A673 (cell line): ENCODE measurements around the gene CNIH3. TPM values are rescaled to one million over a fixed set of nuclear protein-coding genes. Genes with fewer than 3 reads are reported as not detected.

ENCODE experiments used
- BruUV-seq: library from RNA; stranded (reverse); fragments of 400-500 nt; replicated peaks from 2 replicates; lab custom pipeline; 2021; lab: Mats Ljungman, UMichigan
- CTCF ChIA-PET: fragments of 300-600 bp; sonication (Branson Sonifier 250); formaldehyde crosslinking; loops from one replicate; lab custom pipeline; 2022; ENCODE audit warnings: antibody characterized with exemption; lab: Charles Lee
- POLR2A ChIA-PET: fragments of 300-600 bp; sonication (Branson Sonifier 250); formaldehyde crosslinking; loops from one replicate; lab custom pipeline; 2022; ENCODE audit warnings: antibody characterized with exemption; ENCODE audit not compliant: low non-redundant PET; lab: Charles Lee
- DNase-seq: peaks from one replicate; pipeline ENCODE4 v3.0.0-alpha.2; 2015; ENCODE audit warnings: low spot score
- H3K27ac ChIP-seq: fragments of 200-600 bp; sonication (generic); 2 replicates; pipeline ENCODE4 v1.5.1; 2016; ENCODE audit warnings: mixed run types, low read depth, mild to moderate bottlenecking, mixed read lengths, antibody characterized with exemption, low read length; ENCODE audit not compliant: poor library complexity, severe bottlenecking
- H3K27me3 ChIP-seq: fragments of 200-600 bp; sonication (generic); replicated peaks from 2 replicates; pipeline ENCODE4 v1.6.1; 2017; ENCODE audit warnings: mixed run types, low read depth, mild to moderate bottlenecking, mixed read lengths, antibody characterized with exemption, low read length; ENCODE audit not compliant: insufficient read depth, poor library complexity
- H3K36me3 ChIP-seq: fragments of 200-600 bp; sonication (generic); 2 replicates; pipeline ENCODE4 v1.6.1; 2016; ENCODE audit warnings: mixed run types, mild to moderate bottlenecking, mixed read lengths, antibody characterized with exemption, low read length; ENCODE audit not compliant: insufficient read depth, poor library complexity, severe bottlenecking
- H3K4me1 ChIP-seq: fragments of 200-600 bp; sonication (generic); 2 replicates; pipeline ENCODE4 v1.6.1; 2017; ENCODE audit warnings: mixed run types, mild to moderate bottlenecking, mixed read lengths, antibody characterized with exemption, low read length; ENCODE audit not compliant: insufficient read depth, poor library complexity, severe bottlenecking
- H3K4me3 ChIP-seq: fragments of 200-600 bp; sonication (generic); 2 replicates; pipeline ENCODE4 v1.5.1; 2016; ENCODE audit warnings: low read depth, mixed run types, mild to moderate bottlenecking, mixed read lengths, low read length; ENCODE audit not compliant: poor library complexity, severe bottlenecking
- H3K9me3 ChIP-seq: fragments of 200-600 bp; sonication (generic); 2 replicates; pipeline ENCODE4 v1.6.1; 2016; ENCODE audit warnings: mixed run types, low read depth, mild to moderate bottlenecking, mixed read lengths, antibody characterized with exemption, low read length; ENCODE audit not compliant: poor library complexity, severe bottlenecking
- EZH2 ChIP-seq: fragments of 200-600 bp; sonication (generic); IDR thresholded peaks from 2 replicates; pipeline ENCODE4 v1.6.1; 2017; ENCODE audit warnings: borderline replicate concordance, low read depth, mild to moderate bottlenecking, mixed read lengths, antibody characterized with exemption, low read length; ENCODE audit not compliant: poor library complexity, severe bottlenecking
- intact Hi-C: fragments of 100-400 bp; cut with micrococcal nuclease; formaldehyde crosslinking; loops from one replicate; pipeline ENCODE4 v1.10.0; 2022; ENCODE audit not compliant: unreplicated experiment
- total RNA-seq: library from RNA; stranded (reverse); gene quantifications from 2 replicates; pipeline ENCODE4 v1.2.3, GENCODE V29; 2021
- TF ChIP-seq, protein P1 (sequence below): fragments of 300-800, 200-600 bp; sonication (generic); conservative IDR thresholded peaks from 2 replicates; pipeline ENCODE4 v1.5.1; 2017; ENCODE audit warnings: low read depth, mild to moderate bottlenecking, antibody characterized with exemption, low read length, moderate library complexity, mixed read lengths

The CNIH3 gene
- total RNA-seq, 1 experiment from 2014 or later = 3.8 TPM

DNA sequence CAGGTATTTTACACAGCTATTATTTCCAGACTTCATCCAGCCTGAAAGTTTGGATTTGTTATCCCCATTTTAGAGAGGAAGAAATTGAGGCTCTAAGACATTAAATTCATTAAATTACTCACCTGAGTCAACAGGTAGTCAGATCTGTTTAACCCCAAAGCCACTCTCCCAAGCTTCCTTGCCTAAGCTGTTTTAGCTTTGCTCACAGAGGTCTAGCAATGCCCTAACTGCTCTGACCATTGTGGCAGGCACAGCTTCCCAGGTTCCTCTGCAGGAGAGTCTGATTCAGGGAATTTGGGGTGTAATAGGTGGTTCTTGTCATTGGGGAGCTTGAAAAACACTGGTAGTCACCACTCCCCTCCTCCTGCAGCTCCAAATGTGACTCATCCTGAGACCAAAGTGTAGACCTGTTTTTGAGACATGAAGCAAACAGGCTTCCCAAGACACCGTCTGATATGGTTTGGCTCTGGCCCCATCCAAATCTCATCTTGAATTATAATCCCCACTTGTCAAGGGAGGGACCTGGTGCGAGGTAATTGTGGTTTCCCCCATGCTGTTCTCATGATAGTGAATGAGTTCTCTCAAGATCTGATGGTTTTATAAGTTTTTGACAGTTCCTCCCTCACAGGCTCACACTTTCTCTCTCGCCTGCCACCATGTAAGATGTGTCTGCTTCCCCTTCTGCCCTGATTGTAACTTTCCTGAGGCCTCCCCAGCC lies 170.6 kb downstream of the CNIH3 start:
- H3K4me3 ChIP-seq = no peak overlapping the region
- no peaks in the 10 kb centered on the region for H3K36me3 ChIP-seq
- no peak for DNase-seq
- H3K9me3 ChIP-seq = no peaks in the 10 kb centered on the region
- intact Hi-C loops = no loop called here
- H3K27ac ChIP-seq = no peak overlapping the region
- peaks cover 2% of the 10 kb centered on the region for H3K27me3 ChIP-seq
- H3K4me1 ChIP-seq = no peaks in the 10 kb centered on the region
- BruUV-seq = no TSS peak
- ChIA-PET CTCF (no interaction called here), POLR2A (no interaction called here)
- TF ChIP-seq EZH2 = no peak
- TF ChIP-seq, protein P1, sequence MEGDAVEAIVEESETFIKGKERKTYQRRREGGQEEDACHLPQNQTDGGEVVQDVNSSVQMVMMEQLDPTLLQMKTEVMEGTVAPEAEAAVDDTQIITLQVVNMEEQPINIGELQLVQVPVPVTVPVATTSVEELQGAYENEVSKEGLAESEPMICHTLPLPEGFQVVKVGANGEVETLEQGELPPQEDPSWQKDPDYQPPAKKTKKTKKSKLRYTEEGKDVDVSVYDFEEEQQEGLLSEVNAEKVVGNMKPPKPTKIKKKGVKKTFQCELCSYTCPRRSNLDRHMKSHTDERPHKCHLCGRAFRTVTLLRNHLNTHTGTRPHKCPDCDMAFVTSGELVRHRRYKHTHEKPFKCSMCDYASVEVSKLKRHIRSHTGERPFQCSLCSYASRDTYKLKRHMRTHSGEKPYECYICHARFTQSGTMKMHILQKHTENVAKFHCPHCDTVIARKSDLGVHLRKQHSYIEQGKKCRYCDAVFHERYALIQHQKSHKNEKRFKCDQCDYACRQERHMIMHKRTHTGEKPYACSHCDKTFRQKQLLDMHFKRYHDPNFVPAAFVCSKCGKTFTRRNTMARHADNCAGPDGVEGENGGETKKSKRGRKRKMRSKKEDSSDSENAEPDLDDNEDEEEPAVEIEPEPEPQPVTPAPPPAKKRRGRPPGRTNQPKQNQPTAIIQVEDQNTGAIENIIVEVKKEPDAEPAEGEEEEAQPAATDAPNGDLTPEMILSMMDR = no peak

DNA sequence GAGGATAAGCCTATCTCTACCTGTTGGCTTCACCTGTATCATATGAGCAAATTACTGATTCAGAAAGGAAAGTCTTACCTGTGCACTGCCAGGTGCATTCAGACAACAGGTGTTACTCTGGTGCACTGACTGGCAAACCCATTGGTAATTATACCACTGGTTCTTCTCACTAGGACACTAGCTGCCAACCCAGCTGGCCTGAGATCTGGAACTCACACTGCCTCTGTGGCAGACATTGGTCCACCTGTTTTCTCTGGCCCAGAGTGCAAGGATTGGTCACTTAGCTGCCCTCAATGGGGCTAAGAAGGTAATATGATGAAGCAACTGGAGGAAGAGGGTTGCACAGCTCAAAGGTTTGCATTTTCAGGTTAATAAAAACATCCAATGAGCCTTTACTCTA lies 173.2 kb downstream of the CNIH3 start:
- TF ChIP-seq EZH2 = no peak
- no peak overlapping the region for H3K4me3 ChIP-seq
- no peaks in the 10 kb centered on the region for H3K27me3 ChIP-seq
- no peak for DNase-seq
- no peak overlapping the region for H3K27ac ChIP-seq
- no peaks in the 10 kb centered on the region for H3K9me3 ChIP-seq
- ChIA-PET POLR2A (no interaction called here), CTCF (no interaction called here)
- H3K4me1 ChIP-seq = no peaks in the 10 kb centered on the region
- BruUV-seq = no TSS peak
- H3K36me3 ChIP-seq = no peaks in the 10 kb centered on the region
- intact Hi-C loops = no loop called here

Other genes starting within 250 kb of the CNIH3 start
- 73.5 TPM in 2 replicates for gene WDR26, start 181.5 kb upstream of the CNIH3 start, total RNA-seq